PC-3 (cell line): ENCODE results near the gene CASZ1. TPM values are rescaled to one million over a fixed set of nuclear protein-coding genes. Genes with fewer than 3 reads are reported as not detected.

ENCODE experiments used
- ATAC-seq: fragments of 200-7000 bp; cut with Tn5 transposase; 2 replicates; pipeline ENCODE4 v1.9.1; 2020; ENCODE audit warnings: mild to moderate bottlenecking, moderate library complexity
- BruUV-seq: library from RNA; stranded (reverse); fragments of 400-500 nt; replicated peaks from 2 replicates; lab custom pipeline; 2021; lab: Mats Ljungman, UMichigan
- CTCF ChIA-PET: fragments of 300-600 bp; sonication (Branson Sonifier 250); formaldehyde crosslinking; loops from one replicate; lab custom pipeline; 2022; ENCODE audit warnings: antibody characterized with exemption; lab: Charles Lee
- POLR2A ChIA-PET: fragments of 300-600 bp; sonication (Branson Sonifier 250); formaldehyde crosslinking; loops from one replicate; lab custom pipeline; 2022; ENCODE audit warnings: antibody characterized with exemption; ENCODE audit not compliant: unreplicated experiment; lab: Charles Lee
- DNase-seq: peaks from one replicate; pipeline ENCODE4 v3.0.0-alpha.2; 2015
- H2AFZ ChIP-seq: fragments of 300-600 bp; sonication (generic); 2 replicates; pipeline ENCODE4 v1.6.0; 2016; ENCODE audit warnings: antibody characterized with exemption, low read length
- H3F3A ChIP-seq: fragments of 300-600 bp; sonication (generic); one replicate; pipeline ENCODE4 v1.6.0; 2017; ENCODE audit warnings: antibody characterized with exemption, low read length, control low read depth, mild to moderate bottlenecking; ENCODE audit not compliant: unreplicated experiment
- H3K27ac ChIP-seq: fragments of 300-600 bp; sonication (generic); 2 replicates; pipeline ENCODE4 v1.5.1; 2016; ENCODE audit warnings: mild to moderate bottlenecking, low read length
- H3K27me3 ChIP-seq: fragments of 300-600 bp; sonication (generic); 2 replicates; pipeline ENCODE4 v1.6.1; 2016; ENCODE audit warnings: low read length, mixed read lengths
- H3K36me3 ChIP-seq: fragments of 300-600 bp; sonication (generic); 2 replicates; pipeline ENCODE4 v1.6.1; 2016; ENCODE audit warnings: low read depth, mixed run types, low read length, mixed read lengths
- H3K4me1 ChIP-seq: fragments of 300-600 bp; sonication (generic); 2 replicates; pipeline ENCODE4 v1.5.1; 2016; ENCODE audit warnings: low read length; ENCODE audit not compliant: insufficient read depth
- H3K4me2 ChIP-seq: fragments of 300-600 bp; sonication (generic); 2 replicates; pipeline ENCODE4 v1.6.0; 2016; ENCODE audit warnings: low read length
- H3K4me3 ChIP-seq: fragments of 300-600 bp; sonication (generic); 2 replicates; pipeline ENCODE4 v1.5.1; 2016; ENCODE audit warnings: mild to moderate bottlenecking, low read length, mixed read lengths
- H3K79me2 ChIP-seq: fragments of 300-600 bp; sonication (generic); 2 replicates; pipeline ENCODE4 v1.6.1; 2017; ENCODE audit warnings: low read length, mixed read lengths
- H3K9ac ChIP-seq: fragments of 300-600 bp; sonication (generic); 2 replicates; pipeline ENCODE4 v1.6.0; 2016; ENCODE audit warnings: mild to moderate bottlenecking, low read length
- H3K9me2 ChIP-seq: fragments of 300-600 bp; sonication (generic); replicated peaks from 2 replicates; pipeline ENCODE4 v1.6.1; 2016; ENCODE audit warnings: mixed run types, low read length, mixed read lengths
- H3K9me3 ChIP-seq: fragments of 300-600 bp; sonication (generic); 2 replicates; pipeline ENCODE4 v1.6.1; 2016; ENCODE audit warnings: low read length, mixed read lengths
- H4K20me1 ChIP-seq: fragments of 300-600 bp; sonication (generic); 2 replicates; pipeline ENCODE4 v1.6.1; 2016; ENCODE audit warnings: low read length, mixed read lengths
- EZH2 ChIP-seq: fragments of 300-600 bp; sonication (generic); IDR thresholded peaks from one replicate; pipeline ENCODE4 v1.6.1; 2017; ENCODE audit warnings: antibody characterized with exemption, mild to moderate bottlenecking, low read length; ENCODE audit not compliant: unreplicated experiment
- EZH2phosphoT487 ChIP-seq: fragments of 300-600 bp; sonication (generic); IDR thresholded peaks from 2 replicates; pipeline ENCODE4 v1.6.1; 2018; ENCODE audit warnings: mild to moderate bottlenecking, antibody characterized with exemption, low read length, borderline replicate concordance
- intact Hi-C: fragments of 100-400 bp; cut with micrococcal nuclease; formaldehyde crosslinking; loops from 2 replicates; pipeline ENCODE4 v1.9.0; 2023
- total RNA-seq: library from RNA; depleted of rRNA; stranded (reverse); fragments of >200 nt; gene quantifications from 2 replicates; pipeline ENCODE4 v1.2.3, GENCODE V29; 2014
- TF ChIP-seq, protein P1 (sequence below): fragments of 300-600 bp; sonication (generic); conservative IDR thresholded peaks from 2 replicates; pipeline ENCODE4 v1.5.1; 2017; ENCODE audit warnings: antibody characterized with exemption, low read depth, mild to moderate bottlenecking, low read length

Gene CASZ1
- total RNA-seq, 1 experiment from 2014 or later = 12.8 TPM

DNA sequence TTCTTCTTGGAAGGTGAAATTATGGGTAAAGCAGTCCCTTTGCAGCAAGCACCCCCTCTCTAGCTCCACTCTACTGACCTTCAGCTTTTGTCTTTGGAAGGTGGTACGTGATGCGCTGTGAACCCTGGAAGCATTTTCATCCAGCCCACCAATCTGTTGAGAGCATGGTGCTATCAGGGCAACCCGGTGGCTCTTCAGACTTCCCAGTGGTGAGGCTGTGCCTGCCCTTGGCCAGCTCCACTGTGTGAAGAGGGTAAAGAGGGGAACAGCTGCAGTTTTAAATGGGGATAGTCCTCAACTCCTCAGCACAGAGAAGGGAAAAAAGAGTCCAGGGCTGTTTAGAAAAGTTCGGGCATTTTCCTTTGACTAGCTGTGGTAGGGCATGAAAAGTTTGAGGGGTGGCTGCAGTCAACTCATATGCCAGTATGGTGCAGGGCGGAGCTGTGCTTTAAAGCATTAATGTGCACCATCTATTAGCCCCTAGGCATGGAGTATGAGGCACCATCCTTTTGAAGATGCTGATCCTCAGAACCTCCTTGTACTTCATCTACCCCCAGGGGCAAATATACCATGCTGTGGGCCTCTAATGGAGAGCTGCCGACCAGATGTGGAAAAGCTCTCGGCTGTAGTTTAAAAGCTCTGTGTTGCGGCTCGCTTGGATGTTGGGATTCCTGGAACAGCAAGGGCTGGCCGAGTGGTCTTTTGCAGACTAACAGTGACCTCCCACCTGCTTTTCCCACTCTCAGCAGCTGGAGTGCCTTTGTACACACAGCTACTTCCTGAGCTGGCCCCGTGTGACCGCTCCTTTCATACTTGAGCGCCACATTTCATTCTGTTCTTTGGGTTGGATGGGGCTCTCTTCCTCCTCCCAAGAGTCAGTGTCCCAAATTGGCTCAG, 198.7 kb downstream of the CASZ1 start:
- DNase-seq = no peak
- no peak for ATAC-seq
- peak overlapping the region; percentile 88 for H3K27ac ChIP-seq

DNA sequence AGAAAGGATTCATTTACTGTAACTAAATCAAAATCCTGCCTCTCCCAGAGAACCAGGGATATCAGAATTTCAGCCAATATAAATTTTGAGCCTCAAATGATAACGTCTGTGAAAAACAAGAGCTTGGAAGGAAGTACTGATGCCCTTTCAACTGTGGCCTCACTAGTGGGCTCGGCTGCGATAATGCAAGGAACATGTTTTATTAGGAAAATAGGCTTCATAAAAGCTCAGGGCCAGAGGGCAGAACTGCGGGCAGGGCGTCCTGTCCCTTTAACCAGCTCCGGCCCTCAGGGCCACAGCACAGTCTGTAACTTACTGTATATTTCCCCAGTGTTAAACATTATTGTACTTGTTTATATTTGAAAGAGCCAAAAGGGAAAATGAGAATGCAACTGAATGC, 199.7 kb downstream of the CASZ1 start:
- H3K27me3 ChIP-seq = no peaks in the 10 kb centered on the region
- H3K27ac ChIP-seq = no peak overlapping the region
- no peaks in the 10 kb centered on the region for H3K9me2 ChIP-seq
- H3K9me3 ChIP-seq = no peaks in the 10 kb centered on the region
- intact Hi-C loops = no loop called here
- no peaks in the 10 kb centered on the region for H3K36me3 ChIP-seq
- H3K4me2 ChIP-seq = no peak overlapping the region
- no peaks in the 10 kb centered on the region for H3F3A ChIP-seq
- H3K79me2 ChIP-seq = no peaks in the 10 kb centered on the region
- H3K4me1 ChIP-seq = peaks cover 23% of the 10 kb centered on the region
- H3K9ac ChIP-seq = no peak overlapping the region
- ATAC-seq (no peak), DNase-seq (no peak)
- TF ChIP-seq EZH2phosphoT487 (no peak), EZH2 (no peak)
- TF ChIP-seq, protein P1, sequence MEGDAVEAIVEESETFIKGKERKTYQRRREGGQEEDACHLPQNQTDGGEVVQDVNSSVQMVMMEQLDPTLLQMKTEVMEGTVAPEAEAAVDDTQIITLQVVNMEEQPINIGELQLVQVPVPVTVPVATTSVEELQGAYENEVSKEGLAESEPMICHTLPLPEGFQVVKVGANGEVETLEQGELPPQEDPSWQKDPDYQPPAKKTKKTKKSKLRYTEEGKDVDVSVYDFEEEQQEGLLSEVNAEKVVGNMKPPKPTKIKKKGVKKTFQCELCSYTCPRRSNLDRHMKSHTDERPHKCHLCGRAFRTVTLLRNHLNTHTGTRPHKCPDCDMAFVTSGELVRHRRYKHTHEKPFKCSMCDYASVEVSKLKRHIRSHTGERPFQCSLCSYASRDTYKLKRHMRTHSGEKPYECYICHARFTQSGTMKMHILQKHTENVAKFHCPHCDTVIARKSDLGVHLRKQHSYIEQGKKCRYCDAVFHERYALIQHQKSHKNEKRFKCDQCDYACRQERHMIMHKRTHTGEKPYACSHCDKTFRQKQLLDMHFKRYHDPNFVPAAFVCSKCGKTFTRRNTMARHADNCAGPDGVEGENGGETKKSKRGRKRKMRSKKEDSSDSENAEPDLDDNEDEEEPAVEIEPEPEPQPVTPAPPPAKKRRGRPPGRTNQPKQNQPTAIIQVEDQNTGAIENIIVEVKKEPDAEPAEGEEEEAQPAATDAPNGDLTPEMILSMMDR = no peak
- BruUV-seq = no TSS peak
- H4K20me1 ChIP-seq = no peaks in the 10 kb centered on the region
- no peak overlapping the region for H3K4me3 ChIP-seq
- ChIA-PET CTCF (no interaction called here), POLR2A (no interaction called here)
- H2AFZ ChIP-seq = no peak overlapping the region

More for the DNA sequence above, 198.7 kb downstream of the CASZ1 start:
- Histone ChIP-seq H3K36me3 (no peaks in the 10 kb centered on the region), H3K79me2 (no peaks in the 10 kb centered on the region), H4K20me1 (no peaks in the 10 kb centered on the region), H3K27me3 (no peaks in the 10 kb centered on the region), H3K9me3 (no peaks in the 10 kb centered on the region), H3K4me1 (peaks cover 23% of the 10 kb centered on the region), H3K4me3 (no peak overlapping the region), H3F3A (no peaks in the 10 kb centered on the region), H3K4me2 (no peak overlapping the region; the same call in 1 of the 2 replicates), H3K9me2 (no peaks in the 10 kb centered on the region), H3K9ac (peak overlapping the region; percentile 47; the same call in 1 of the 2 replicates), H2AFZ (no peak overlapping the region)
- intact Hi-C loops = loop anchor here (2.0 kb wide), 1 partner anchor 37 kb away; no protein-coding TSS in a partner anchor
- CTCF ChIA-PET = no interaction called here
- POLR2A ChIA-PET = no interaction called here
- TF ChIP-seq EZH2 (no peak), EZH2phosphoT487 (no peak)
- TF ChIP-seq, protein P1 = no peak
- no TSS peak for BruUV-seq

DNA sequence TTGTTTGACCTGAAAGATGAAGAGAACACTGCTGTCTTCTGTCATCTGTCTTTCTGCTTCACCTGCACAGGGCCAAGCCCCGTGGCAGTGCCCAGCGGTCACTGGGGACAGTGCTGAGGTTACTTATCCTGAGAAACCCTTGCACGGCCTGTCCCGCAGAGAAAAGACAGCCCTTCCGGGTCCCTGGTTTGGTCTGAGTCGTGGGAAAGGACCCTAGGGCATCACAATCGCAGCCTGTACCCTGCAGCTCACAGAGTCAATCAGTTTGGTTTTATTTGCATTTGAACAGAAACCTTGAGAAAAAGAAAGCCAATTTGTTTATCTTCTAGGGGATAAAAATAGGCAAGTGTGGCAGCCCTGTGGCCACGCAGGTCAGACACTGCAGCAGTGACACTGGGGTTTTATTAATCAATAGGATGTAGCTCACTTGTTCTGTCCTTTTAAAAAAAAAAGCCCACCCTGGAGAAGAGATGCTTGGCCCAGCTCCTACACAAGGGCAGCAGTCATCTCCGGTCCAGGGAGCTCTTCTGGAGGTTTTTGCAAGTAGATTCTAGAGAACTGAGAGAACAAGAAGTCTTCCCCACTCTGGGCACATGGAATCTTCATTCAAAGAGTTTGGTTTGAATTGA, 201.7 kb downstream of the CASZ1 start:
- H3K27me3 ChIP-seq = no peaks in the 10 kb centered on the region
- ChIA-PET CTCF (no interaction called here), POLR2A (no interaction called here)
- intact Hi-C loops = no loop called here
- H3K4me2 ChIP-seq = no peak overlapping the region
- BruUV-seq = no TSS peak
- no peak for DNase-seq
- H3K27ac ChIP-seq = no peak overlapping the region
- ATAC-seq = no peak
- no peaks in the 10 kb centered on the region for H3K9me3 ChIP-seq
- H3F3A ChIP-seq = no peaks in the 10 kb centered on the region
- H3K4me1 ChIP-seq = peaks cover 19% of the 10 kb centered on the region
- no peak for TF ChIP-seq EZH2phosphoT487
- no peak for TF ChIP-seq EZH2
- TF ChIP-seq, protein P1 = no peak
- H3K79me2 ChIP-seq = no peaks in the 10 kb centered on the region
- no peak overlapping the region for H3K4me3 ChIP-seq
- no peaks in the 10 kb centered on the region for H4K20me1 ChIP-seq
- H3K9me2 ChIP-seq = no peaks in the 10 kb centered on the region
- no peaks in the 10 kb centered on the region for H3K36me3 ChIP-seq
- no peak overlapping the region for H2AFZ ChIP-seq
- H3K9ac ChIP-seq = no peak overlapping the region
